CD14-positive monocyte (primary cell): Measurements from ENCODE around the gene FIGLA. TPM values are rescaled to one million over a fixed set of nuclear protein-coding genes. Genes with fewer than 3 reads are reported as not detected.

ENCODE experiments used
- DNase-seq, 3 donors: peaks; one replicate each; pipeline ENCODE4 v3.0.0-alpha.2; 2011 to 2022
- H2AFZ ChIP-seq: 2 replicates; pipeline ENCODE4 v1.6.0; 2012; ENCODE audit warnings: mild to moderate bottlenecking, low read depth, low read length, inconsistent platforms; ENCODE audit not compliant: insufficient read depth, poor library complexity, severe bottlenecking
- H3K27ac ChIP-seq, 2 donors: 1 replicate in 1 of 2; 2 replicates in 1 of 2; pipeline ENCODE4 v1.5.1; 2012 to 2013; ENCODE audit warnings: low read length in 2 of 2, control low read depth in 1 of 2, inconsistent platforms in 1 of 2, low read depth in 1 of 2, mild to moderate bottlenecking in 1 of 2
- H3K27me3 ChIP-seq, 2 donors: one replicate each; pipeline versions ENCODE4 v1.6.0 to v1.6.1; 2011 to 2013; ENCODE audit warnings: low read length in 2 of 2; ENCODE audit not compliant: control insufficient read depth in 2 of 2, insufficient read depth in 2 of 2
- H3K36me3 ChIP-seq, 2 donors: replicated peaks in 1 of 2; 1 replicate in 1 of 2; 2 replicates in 1 of 2; pipeline versions ENCODE4 v1.5.1 to v1.6.1; 2012 to 2013; ENCODE audit warnings: low read length in 2 of 2, control low read depth in 1 of 2, inconsistent platforms in 1 of 2, mild to moderate bottlenecking in 1 of 2; ENCODE audit not compliant: insufficient read depth in 2 of 2, control insufficient read depth in 1 of 2
- H3K4me1 ChIP-seq, 2 donors: 1 replicate in 1 of 2; 2 replicates in 1 of 2; pipeline versions ENCODE4 v1.5.1 to v1.6.1; 2012 to 2013; ENCODE audit warnings: low read length in 2 of 2, control low read depth in 1 of 2, inconsistent platforms in 1 of 2, mild to moderate bottlenecking in 1 of 2, moderate library complexity in 1 of 2; ENCODE audit not compliant: insufficient read depth in 2 of 2, control insufficient read depth in 1 of 2
- H3K4me2 ChIP-seq: replicated peaks from 2 replicates; pipeline ENCODE3; 2012; ENCODE audit warnings: low read length, moderate library complexity, mild to moderate bottlenecking; ENCODE audit not compliant: poor library complexity, severe bottlenecking; ENCODE audit errors: extremely low read depth
- H3K4me3 ChIP-seq, 3 experiments: fragments of 200-600 bp in 1 of 3; sonication (generic) in 1 of 3; replicated peaks in 1 of 3; 1 replicate in 2 of 3; 2 replicates in 1 of 3; pipeline ENCODE4 v1.5.1; 2011 to 2013; ENCODE audit warnings: low read length in 3 of 3, mild to moderate bottlenecking in 3 of 3, control low read depth in 2 of 3, low read depth in 2 of 3, inconsistent platforms in 1 of 3, moderate library complexity in 1 of 3
- H3K79me2 ChIP-seq: 2 replicates; pipeline ENCODE4 v1.6.0; 2012; ENCODE audit warnings: mild to moderate bottlenecking, control low read depth, inconsistent platforms, low read length, moderate library complexity; ENCODE audit not compliant: insufficient read depth
- H3K9ac ChIP-seq: 2 replicates; pipeline ENCODE4 v1.6.0; 2017; ENCODE audit warnings: low read length, mild to moderate bottlenecking; ENCODE audit not compliant: insufficient read depth, poor library complexity, severe bottlenecking
- H3K9me3 ChIP-seq, 2 donors: replicated peaks in 1 of 2; 1 replicate in 1 of 2; 2 replicates in 1 of 2; pipeline versions ENCODE4 v1.5.1 to v1.6.1; 2012 to 2013; ENCODE audit warnings: low read length in 2 of 2, control low read depth in 1 of 2; ENCODE audit not compliant: control insufficient read depth in 1 of 2, insufficient read depth in 1 of 2
- H4K20me1 ChIP-seq: 2 replicates; pipeline ENCODE4 v1.6.0; 2012; ENCODE audit warnings: mild to moderate bottlenecking, low read length, control low read depth, moderate library complexity; ENCODE audit not compliant: insufficient read depth
- H3K27ac Mint-ChIP-seq, 7 donors: one replicate each; pipeline ENCODE4 v1.8.0; 2020; ENCODE audit warnings: mild to moderate bottlenecking in 7 of 7, mixed read lengths in 7 of 7, moderate library complexity in 6 of 7, inconsistent platforms in 2 of 7
- H3K27me3 Mint-ChIP-seq, 3 donors: one replicate each; pipeline ENCODE4 v1.8.0; 2021 to 2022; ENCODE audit warnings: low read depth in 3 of 3, mild to moderate bottlenecking in 3 of 3, mixed read lengths in 3 of 3, moderate library complexity in 3 of 3, inconsistent platforms in 1 of 3
- H3K36me3 Mint-ChIP-seq, 2 donors: one replicate each; pipeline ENCODE4 v1.8.0; 2020; ENCODE audit warnings: mixed read lengths in 2 of 2, inconsistent platforms in 1 of 2, mild to moderate bottlenecking in 1 of 2
- H3K4me1 Mint-ChIP-seq: one replicate; pipeline ENCODE4 v1.8.0; 2020; ENCODE audit warnings: mild to moderate bottlenecking, mixed read lengths
- H3K4me3 Mint-ChIP-seq, 2 donors: one replicate each; pipeline ENCODE4 v1.8.0; 2020; ENCODE audit warnings: mild to moderate bottlenecking in 2 of 2, mixed read lengths in 2 of 2, moderate library complexity in 1 of 2
- H3K9me3 Mint-ChIP-seq, 7 donors: one replicate each; pipeline ENCODE4 v1.8.0; 2020 to 2022; ENCODE audit warnings: mixed read lengths in 7 of 7, mild to moderate bottlenecking in 6 of 7, moderate library complexity in 6 of 7, inconsistent platforms in 2 of 7
- CTCF ChIP-seq: fragments of 200-600 bp; IDR thresholded peaks from one replicate; pipeline ENCODE4 v1.8.0; 2022; ENCODE audit warnings: antibody characterized with exemption, mild to moderate bottlenecking
- WGBS: methylation state at CpG from one replicate; pipeline ENCODE4 v1.1.5; 2013; ENCODE audit warnings: missing lambda C conversion rate; ENCODE audit not compliant: insufficient coverage; 5-methylcytosine and 5-hydroxymethylcytosine counted together
- intact Hi-C, 2 donors: fragments of 100-400 bp; cut with micrococcal nuclease; formaldehyde crosslinking; loops; one replicate each; pipeline versions ENCODE4 v1.15.0 to v1.15.1; 2023
- polyA plus RNA-seq, 3 donors: library from polyadenylated mRNA; depleted of rRNA in 1 of 3; unstranded in 2 of 3; stranded (reverse) in 1 of 3; fragments of 300-500 nt in 2 of 3; fragments of >200 nt in 1 of 3; fragmentation: Illumina TruSeq in 2 of 3; gene quantifications; 1 replicate in 2 of 3; 2 replicates in 1 of 3; pipeline ENCODE4 v1.2.3, GENCODE V29; 2012 to 2021

FIGLA gene
- polyA plus RNA-seq, 3 donors = 0.13 TPM; not detected in 2

GRCh38 chr2:70816726-70817125, 26.3 kb upstream of the FIGLA start:
- H3K27ac Mint-ChIP-seq = no peak overlapping the region
- Histone ChIP-seq H3K9ac (no peak overlapping the region), H3K36me3 (no peaks in the 10 kb centered on the region), H3K4me2 (no peak overlapping the region), H3K9me3 (no peaks in the 10 kb centered on the region), H3K4me3 (no peak overlapping the region), H3K79me2 (no peaks in the 10 kb centered on the region), H3K4me1 (peaks cover 0 to 4% of the 10 kb centered on the region in 2 donors), H3K27me3 (no peaks in the 10 kb centered on the region), H2AFZ (no peak overlapping the region), H3K27ac (no peak overlapping the region), H4K20me1 (no peaks in the 10 kb centered on the region)
- H3K4me1 Mint-ChIP-seq = no peaks in the 10 kb centered on the region
- peaks cover 9 to 32% (median 20%) of the 10 kb centered on the region in 3 donors for H3K27me3 Mint-ChIP-seq
- WGBS = 100% methylated on average over 2 of the region's 5 CpGs
- peaks cover 0 to 2% (median 0%) of the 10 kb centered on the region in 7 donors for H3K9me3 Mint-ChIP-seq
- no peaks in the 10 kb centered on the region for H3K36me3 Mint-ChIP-seq
- no peak for DNase-seq
- intact Hi-C loops = no loop called here
- TF ChIP-seq CTCF = no peak
- H3K4me3 Mint-ChIP-seq = no peak overlapping the region

- Histone ChIP-seq H3K27ac (no peak overlapping the region), H3K27me3 (no peaks in the 10 kb centered on the region), H3K79me2 (no peaks in the 10 kb centered on the region), H2AFZ (no peak overlapping the region), H3K4me1 (no peaks in the 10 kb centered on the region), H3K9ac (no peak overlapping the region), H4K20me1 (no peaks in the 10 kb centered on the region), H3K4me2 (no peak overlapping the region), H3K36me3 (no peaks in the 10 kb centered on the region), H3K4me3 (no peak overlapping the region), H3K9me3 (no peaks in the 10 kb centered on the region)
- 89% methylated on average over 7 of the region's 12 CpGs for WGBS
- no peak for DNase-seq
- intact Hi-C loops = no loop called here
- H3K4me3 Mint-ChIP-seq = no peak overlapping the region
- H3K9me3 Mint-ChIP-seq = peaks cover 0 to 9% (median 6%) of the 10 kb centered on the region in 7 donors
- H3K27ac Mint-ChIP-seq = no peak overlapping the region
- peaks cover 12 to 20% (median 13%) of the 10 kb centered on the region in 3 donors for H3K27me3 Mint-ChIP-seq
- H3K36me3 Mint-ChIP-seq = no peaks in the 10 kb centered on the region
- no peak for TF ChIP-seq CTCF
- H3K4me1 Mint-ChIP-seq = peaks cover 1% of the 10 kb centered on the region
These were observed 18.8 kb upstream of the FIGLA start for GRCh38 chr2:70808983-70809958.
